Mucosa of stomach (tissue), 1 donor: Measurements from ENCODE around the gene MMS19.
"Not testable (repeated sequence)": the region's sequence is repeated elsewhere in the genome, so short reads cannot be mapped to it uniquely, and the experiment has no call there.

ENCODE experiments used
- H3K27me3 ChIP-seq: one replicate; pipeline ENCODE4 v1.7.0; 2013; ENCODE audit warnings: mild to moderate bottlenecking, low read length; ENCODE audit not compliant: control insufficient read depth, insufficient read depth
- H3K36me3 ChIP-seq: one replicate; pipeline ENCODE4 v1.7.0; 2013; ENCODE audit warnings: low read length; ENCODE audit not compliant: control insufficient read depth, insufficient read depth
- H3K4me1 ChIP-seq: one replicate; pipeline ENCODE4 v1.7.0; 2013; ENCODE audit warnings: mild to moderate bottlenecking, low read length; ENCODE audit not compliant: control insufficient read depth, insufficient read depth
- H3K4me3 ChIP-seq: one replicate; pipeline ENCODE4 v1.7.0; 2013; ENCODE audit warnings: low read length
- H3K9ac ChIP-seq: one replicate; pipeline ENCODE4 v1.7.0; 2013; ENCODE audit warnings: mild to moderate bottlenecking, low read length, moderate library complexity
- H3K9me3 ChIP-seq: one replicate; pipeline ENCODE4 v1.7.0; 2013; ENCODE audit warnings: mild to moderate bottlenecking, low read length, moderate library complexity; ENCODE audit not compliant: control insufficient read depth
- donor health status: Pancreatic carcinoma.

MMS19 gene

GRCh38 chr10:97538411-97538810 is 40.2 kb upstream of the MMS19 start:
- Histone ChIP-seq H3K27me3 (no peaks in the 10 kb centered on the region), H3K4me1 (peaks cover 20% of the 10 kb centered on the region), H3K4me3 (no peak overlapping the region), H3K9ac (no peak overlapping the region), H3K36me3 (no peaks in the 10 kb centered on the region), H3K9me3 (no peaks in the 10 kb centered on the region)

- Histone ChIP-seq H3K36me3 (no peaks in the 10 kb centered on the region), H3K4me3 (no peak overlapping the region), H3K9ac (no peak overlapping the region), H3K4me1 (peaks cover 9% of the 10 kb centered on the region), H3K27me3 (no peaks in the 10 kb centered on the region), H3K9me3 (no peaks in the 10 kb centered on the region)
Measured at GRCh38 chr10:97537186-97537869, 39.1 kb upstream of the MMS19 start.

- Histone ChIP-seq H3K36me3 (no peaks in the 10 kb centered on the region), H3K4me3 (no peak overlapping the region), H3K9ac (no peak overlapping the region), H3K4me1 (no peaks in the 10 kb centered on the region), H3K27me3 (no peaks in the 10 kb centered on the region), H3K9me3 (no peaks in the 10 kb centered on the region)
Measured at GRCh38 chr10:97534746-97535367, 36.6 kb upstream of the MMS19 start.

GRCh38 chr10:97533888-97534287 is 35.7 kb upstream of the MMS19 start:
- no peak overlapping the region for H3K9ac ChIP-seq
- H3K9me3 ChIP-seq: no peaks in the 10 kb centered on the region

GRCh38 chr10:97532935-97533671 is 34.9 kb upstream of the MMS19 start:
- Histone ChIP-seq H3K9ac (no peak overlapping the region), H3K27me3 (no peaks in the 10 kb centered on the region), H3K9me3 (no peaks in the 10 kb centered on the region), H3K4me3 (no peak overlapping the region), H3K4me1 (no peaks in the 10 kb centered on the region), H3K36me3 (no peaks in the 10 kb centered on the region)

More at GRCh38 chr10:97533888-97534287, 35.7 kb upstream of the MMS19 start:
- no peaks in the 10 kb centered on the region for H3K36me3 ChIP-seq
- H3K27me3 ChIP-seq: no peaks in the 10 kb centered on the region
- H3K4me1 ChIP-seq: no peaks in the 10 kb centered on the region
- no peak overlapping the region for H3K4me3 ChIP-seq

GRCh38 chr10:97531401-97531986 is 33.3 kb upstream of the MMS19 start:
- H3K9me3 ChIP-seq: no peaks in the 10 kb centered on the region
- H3K36me3 ChIP-seq: no peaks in the 10 kb centered on the region
- no peaks in the 10 kb centered on the region for H3K4me1 ChIP-seq
- H3K9ac ChIP-seq: no peak overlapping the region
- H3K4me3 ChIP-seq: no peak overlapping the region
- H3K27me3 ChIP-seq: no peaks in the 10 kb centered on the region

- Histone ChIP-seq H3K27me3 (no peaks in the 10 kb centered on the region), H3K4me3 (no peak overlapping the region), H3K36me3 (no peaks in the 10 kb centered on the region), H3K4me1 (no peaks in the 10 kb centered on the region), H3K9me3 (no peaks in the 10 kb centered on the region), H3K9ac (no peak overlapping the region)
Measured at GRCh38 chr10:97529685-97530465, 31.7 kb upstream of the MMS19 start.

- H3K9me3 ChIP-seq, H3K4me3 ChIP-seq, H3K4me1 ChIP-seq, H3K9ac ChIP-seq, H3K36me3 ChIP-seq, H3K27me3 ChIP-seq: not testable (repeated sequence)
Measured at GRCh38 chr10:97528876-97529275, 30.7 kb upstream of the MMS19 start.

GRCh38 chr10:97525683-97526110 is 27.5 kb upstream of the MMS19 start:
- no peak overlapping the region for H3K4me3 ChIP-seq
- H3K36me3 ChIP-seq: no peaks in the 10 kb centered on the region
- no peak overlapping the region for H3K9ac ChIP-seq
- peaks cover 3% of the 10 kb centered on the region for H3K4me1 ChIP-seq
- no peaks in the 10 kb centered on the region for H3K9me3 ChIP-seq
- no peaks in the 10 kb centered on the region for H3K27me3 ChIP-seq

- Histone ChIP-seq H3K9ac (no peak overlapping the region), H3K4me1 (peaks cover 3% of the 10 kb centered on the region), H3K36me3 (no peaks in the 10 kb centered on the region), H3K9me3 (no peaks in the 10 kb centered on the region), H3K27me3 (no peaks in the 10 kb centered on the region), H3K4me3 (no peak overlapping the region)
Measured at GRCh38 chr10:97525086-97525485, 26.9 kb upstream of the MMS19 start.

- no peaks in the 10 kb centered on the region for H3K27me3 ChIP-seq
- no peak overlapping the region for H3K9ac ChIP-seq
- no peaks in the 10 kb centered on the region for H3K36me3 ChIP-seq
- H3K9me3 ChIP-seq: no peaks in the 10 kb centered on the region
- H3K4me1 ChIP-seq: peaks cover 3% of the 10 kb centered on the region
- no peak overlapping the region for H3K4me3 ChIP-seq
Measured at GRCh38 chr10:97522937-97523336, 24.7 kb upstream of the MMS19 start.
